Gastrocnemius medialis (tissue), 4 donors: ENCODE measurements around the gene FAM174C. TPM values are rescaled to one million over a fixed set of nuclear protein-coding genes. Genes with fewer than 3 reads are reported as not detected.

Source experiments
- ATAC-seq, 2 donors: fragments of 150-250 bp; one replicate each; pipeline ENCODE4 v1.9.1; 2016
- DNase-seq, 2 donors: peaks; one replicate each; pipeline ENCODE4 v3.0.0-alpha.2; 2019
- H3K27ac ChIP-seq, 4 donors: fragments of 200-600 bp; sonication (generic); 1 replicate in 1 of 4; 2 replicates in 3 of 4; pipeline ENCODE4 v1.5.1; 2016 to 2018; ENCODE audit warnings: mild to moderate bottlenecking in 2 of 4, moderate library complexity in 1 of 4
- H3K27me3 ChIP-seq, 3 donors: fragments of 200-600 bp; sonication (generic) in 2 of 3; 1 replicate in 1 of 3; 2 replicates in 2 of 3; pipeline versions ENCODE4 v1.5.1 to v1.6.0; 2016 to 2019; ENCODE audit warnings: mild to moderate bottlenecking in 1 of 3, moderate library complexity in 1 of 3
- H3K36me3 ChIP-seq, 2 donors: fragments of 200-600 bp; sonication (generic) in 1 of 2; one replicate each; pipeline ENCODE4 v1.5.1; 2017 to 2018
- H3K4me1 ChIP-seq, 2 donors: fragments of 200-600 bp; sonication (generic) in 1 of 2; one replicate each; pipeline ENCODE4 v1.5.1; 2016 to 2017; ENCODE audit warnings: mild to moderate bottlenecking in 2 of 2
- H3K4me3 ChIP-seq, 4 donors: fragments of 200-600 bp; sonication (generic) in 3 of 4; 1 replicate in 1 of 4; 2 replicates in 3 of 4; pipeline ENCODE4 v1.5.1; 2016 to 2019; ENCODE audit warnings: mild to moderate bottlenecking in 2 of 4
- H3K9me3 ChIP-seq, 3 donors: fragments of 200-600 bp; sonication (generic) in 2 of 3; 1 replicate in 1 of 3; 2 replicates in 2 of 3; pipeline ENCODE4 v1.5.1; 2016 to 2019
- POLR2A ChIP-seq, 2 donors: fragments of 450-650 bp; IDR thresholded peaks; one replicate each; pipeline ENCODE4 v1.6.1; 2017; ENCODE audit warnings: antibody characterized with exemption in 2 of 2, mild to moderate bottlenecking in 2 of 2, moderate library complexity in 2 of 2
- in situ Hi-C, 4 donors: fragments of 200-750 bp; cut with MboI; loops; one replicate each; pipeline versions ENCODE4 v1.15.0 to v1.8.0; 2017; ENCODE audit warnings: low sequenced_read_pairs in 4 of 4
- intact Hi-C: fragments of 100-400 bp; cut with DNase I; formaldehyde crosslinking; loops from one replicate; pipeline ENCODE4 v1.15.1; 2023; ENCODE audit warnings: low total_unique reads
- total RNA-seq, 4 donors: library from RNA; depleted of rRNA; stranded (reverse); fragments of >200 nt; gene quantifications; one replicate each; pipeline versions ENCODE4 v1.1.0 to v1.2.3, GENCODE V29; 2016
- TF ChIP-seq, protein P1 (sequence below), 5 experiments: fragments of 450-650 bp in 3 of 5; fragments of 200-600 bp in 2 of 5; sonication (generic) in 2 of 5; IDR thresholded peaks in 4 of 5; conservative IDR thresholded peaks in 1 of 5; 1 replicate in 4 of 5; 2 replicates in 1 of 5; pipeline ENCODE4 v1.5.1; 2016 to 2019; ENCODE audit warnings: antibody characterized with exemption in 5 of 5, mild to moderate bottlenecking in 3 of 5, moderate library complexity in 3 of 5

Gene FAM174C
- total RNA-seq, 4 donors from 2014 or later: 18.7 to 36.7 (median 28.7) TPM

DNA sequence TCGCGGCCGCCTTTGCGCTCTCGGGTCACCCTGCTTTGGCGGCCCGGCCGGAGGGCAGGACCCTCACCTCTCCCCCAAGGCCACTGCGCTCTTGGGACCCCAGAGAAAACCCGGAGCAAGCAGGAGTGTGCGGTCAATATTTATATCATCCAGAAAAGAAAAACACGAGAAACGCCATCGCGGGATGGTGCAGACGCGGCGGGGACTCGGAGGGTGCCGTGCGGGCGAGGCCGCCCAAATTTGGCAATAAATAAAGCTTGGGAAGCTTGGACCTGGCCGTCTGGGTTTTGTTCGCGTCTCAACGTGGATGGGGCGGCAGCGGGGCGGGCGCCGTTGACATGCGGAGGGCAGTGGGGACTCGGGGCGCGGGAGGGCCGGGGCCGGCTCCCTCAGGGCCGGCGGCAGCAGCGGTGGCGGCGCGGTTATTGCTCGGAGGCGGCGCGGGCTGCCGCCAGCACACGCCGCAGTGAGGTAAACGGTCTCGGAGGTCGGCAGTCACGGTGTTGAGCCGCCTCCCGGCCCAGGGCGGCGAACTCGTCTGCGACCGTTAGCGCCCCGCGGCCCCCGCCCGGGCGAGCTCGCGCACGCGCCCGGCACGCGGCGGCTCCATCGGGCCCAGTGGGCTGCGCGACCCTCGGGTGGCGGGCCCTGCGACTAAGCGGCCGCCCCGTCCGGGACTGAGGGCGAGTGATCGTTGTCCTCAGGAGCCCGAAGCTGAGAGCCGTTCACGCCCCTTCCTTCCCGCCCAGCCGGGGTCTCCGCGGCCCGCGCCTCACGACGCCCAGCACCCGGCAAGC lies 47.0 kb upstream of the FAM174C start:
- DNase-seq (no peak), ATAC-seq (no peak)
- no peak overlapping the region for H3K27ac ChIP-seq
- no peaks in the 10 kb centered on the region for H3K9me3 ChIP-seq
- TF ChIP-seq, protein P1, sequence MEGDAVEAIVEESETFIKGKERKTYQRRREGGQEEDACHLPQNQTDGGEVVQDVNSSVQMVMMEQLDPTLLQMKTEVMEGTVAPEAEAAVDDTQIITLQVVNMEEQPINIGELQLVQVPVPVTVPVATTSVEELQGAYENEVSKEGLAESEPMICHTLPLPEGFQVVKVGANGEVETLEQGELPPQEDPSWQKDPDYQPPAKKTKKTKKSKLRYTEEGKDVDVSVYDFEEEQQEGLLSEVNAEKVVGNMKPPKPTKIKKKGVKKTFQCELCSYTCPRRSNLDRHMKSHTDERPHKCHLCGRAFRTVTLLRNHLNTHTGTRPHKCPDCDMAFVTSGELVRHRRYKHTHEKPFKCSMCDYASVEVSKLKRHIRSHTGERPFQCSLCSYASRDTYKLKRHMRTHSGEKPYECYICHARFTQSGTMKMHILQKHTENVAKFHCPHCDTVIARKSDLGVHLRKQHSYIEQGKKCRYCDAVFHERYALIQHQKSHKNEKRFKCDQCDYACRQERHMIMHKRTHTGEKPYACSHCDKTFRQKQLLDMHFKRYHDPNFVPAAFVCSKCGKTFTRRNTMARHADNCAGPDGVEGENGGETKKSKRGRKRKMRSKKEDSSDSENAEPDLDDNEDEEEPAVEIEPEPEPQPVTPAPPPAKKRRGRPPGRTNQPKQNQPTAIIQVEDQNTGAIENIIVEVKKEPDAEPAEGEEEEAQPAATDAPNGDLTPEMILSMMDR (IDR thresholded peaks at IDR 0.05 in 4 of 5, conservative IDR thresholded peaks at IDR 0.05 in 1 of 5): no peak
- no peak for TF ChIP-seq POLR2A (IDR thresholded peaks at IDR 0.05)
- H3K4me1 ChIP-seq: peaks cover 0 to 3% of the 10 kb centered on the region in 2 donors
- H3K27me3 ChIP-seq: no peaks in the 10 kb centered on the region
- in situ Hi-C loops (no loop called here), intact Hi-C loops (no loop called here)
- H3K4me3 ChIP-seq: no peak overlapping the region
- H3K36me3 ChIP-seq: peaks cover 0 to 21% of the 10 kb centered on the region in 2 donors

DNA sequence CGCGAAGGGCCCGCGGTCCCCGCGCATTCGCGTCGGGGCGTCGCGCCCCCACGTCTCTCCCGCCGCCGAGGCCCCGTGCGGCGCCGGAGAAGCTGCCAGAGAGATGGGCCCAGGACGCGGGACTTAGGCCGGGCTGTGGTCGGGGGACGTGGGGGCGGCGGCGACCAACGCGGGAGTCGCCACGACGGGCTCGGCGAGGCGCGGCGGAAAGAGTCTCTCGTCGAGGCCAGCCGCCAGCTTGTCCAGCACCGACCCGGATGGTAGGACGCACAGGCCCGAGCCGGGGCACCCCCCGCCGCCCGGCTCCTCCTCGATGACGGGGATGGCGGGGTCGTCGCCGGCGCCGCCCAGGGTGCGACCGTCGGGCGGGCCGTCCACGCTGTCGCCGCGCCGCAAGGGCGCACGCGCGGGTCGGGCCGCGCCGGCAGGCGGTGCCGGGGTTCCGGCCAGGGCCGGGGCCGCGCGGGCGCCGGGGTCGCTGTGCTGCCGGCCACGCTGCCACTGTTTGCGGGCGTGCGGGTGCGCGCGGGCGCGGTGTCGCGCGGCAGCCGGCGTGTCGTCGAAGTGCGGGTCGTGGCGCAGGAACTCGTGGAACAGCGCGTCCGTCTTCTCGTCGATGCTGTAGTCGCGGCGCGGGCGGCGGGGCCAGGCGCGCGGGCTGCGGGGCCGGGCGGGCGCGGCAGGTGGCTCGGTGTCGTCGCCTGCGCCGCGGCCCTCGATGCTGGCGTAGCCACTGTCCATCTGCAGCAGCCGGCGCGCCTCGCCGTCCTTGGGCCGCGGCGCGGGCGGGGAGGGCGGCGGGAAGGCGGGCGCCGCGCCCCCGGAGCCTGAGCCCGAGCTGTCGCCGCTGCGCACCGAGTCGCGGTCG lies 46.0 kb upstream of the FAM174C start:
- no peak overlapping the region for H3K27ac ChIP-seq
- H3K9me3 ChIP-seq: no peaks in the 10 kb centered on the region
- in situ Hi-C loops: no loop called here
- intact Hi-C loops: no loop called here
- TF ChIP-seq, protein P1 (IDR thresholded peaks at IDR 0.05 in 4 of 5, conservative IDR thresholded peaks at IDR 0.05 in 1 of 5): no peak
- no peak for TF ChIP-seq POLR2A (IDR thresholded peaks at IDR 0.05)
- no peaks in the 10 kb centered on the region for H3K27me3 ChIP-seq
- peaks cover 0 to 17% of the 10 kb centered on the region in 2 donors for H3K36me3 ChIP-seq
- no peaks in the 10 kb centered on the region for H3K4me1 ChIP-seq
- ATAC-seq (no peak), DNase-seq (no peak)
- H3K4me3 ChIP-seq: no peak overlapping the region

DNA sequence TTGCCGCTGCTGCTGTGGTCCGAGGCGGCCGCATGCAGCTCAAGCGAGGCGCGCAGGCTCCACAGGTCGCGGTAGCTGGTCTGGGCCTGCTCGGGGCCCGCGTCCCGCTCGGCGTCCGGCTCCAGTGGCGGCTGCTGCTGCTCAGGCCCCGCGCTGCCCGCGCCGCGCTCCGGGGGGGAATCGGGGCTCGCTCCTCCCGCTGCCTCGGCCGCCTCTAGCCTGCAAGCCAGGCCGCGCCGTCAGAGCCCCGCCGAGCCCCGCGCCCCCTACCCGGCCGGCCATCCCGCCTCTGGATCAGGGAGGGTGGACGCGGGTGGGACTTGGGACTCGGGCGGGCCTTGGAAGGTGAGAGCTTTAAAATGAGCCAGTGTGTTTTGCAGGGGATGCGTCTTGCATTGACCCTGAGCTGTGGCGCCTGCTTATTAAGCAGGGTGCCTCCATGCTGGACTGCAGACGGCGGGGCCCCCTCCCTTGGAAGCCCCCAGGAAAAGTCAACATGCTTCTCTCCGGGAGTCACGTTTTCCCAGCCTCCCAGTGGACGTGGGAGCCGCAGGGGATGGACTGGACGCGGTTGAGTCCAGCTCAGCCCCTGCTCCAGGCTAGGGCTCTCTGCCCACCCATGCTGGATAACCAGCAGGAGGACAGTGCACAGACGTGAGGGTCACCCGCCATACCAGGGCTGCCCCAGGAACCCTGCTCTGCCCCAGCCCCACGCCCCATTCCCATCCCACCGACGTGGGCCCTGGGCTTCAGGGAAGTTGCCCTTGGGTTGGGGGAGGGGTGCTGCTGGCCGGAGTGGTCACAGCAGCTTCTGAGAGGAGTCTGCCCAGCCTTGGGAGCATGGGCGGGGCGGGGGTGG lies 45.2 kb upstream of the FAM174C start:
- Histone ChIP-seq H3K4me3 (no peak overlapping the region), H3K27ac (no peak overlapping the region), H3K4me1 (no peaks in the 10 kb centered on the region), H3K9me3 (no peaks in the 10 kb centered on the region), H3K36me3 (peaks cover 0 to 17% of the 10 kb centered on the region in 2 donors), H3K27me3 (no peaks in the 10 kb centered on the region)
- no peak for ATAC-seq
- in situ Hi-C loops: no loop called here
- no peak for DNase-seq
- TF ChIP-seq, protein P1 (IDR thresholded peaks at IDR 0.05 in 4 of 5, conservative IDR thresholded peaks at IDR 0.05 in 1 of 5): no peak
- no peak for TF ChIP-seq POLR2A (IDR thresholded peaks at IDR 0.05)
- intact Hi-C loops: no loop called here

DNA sequence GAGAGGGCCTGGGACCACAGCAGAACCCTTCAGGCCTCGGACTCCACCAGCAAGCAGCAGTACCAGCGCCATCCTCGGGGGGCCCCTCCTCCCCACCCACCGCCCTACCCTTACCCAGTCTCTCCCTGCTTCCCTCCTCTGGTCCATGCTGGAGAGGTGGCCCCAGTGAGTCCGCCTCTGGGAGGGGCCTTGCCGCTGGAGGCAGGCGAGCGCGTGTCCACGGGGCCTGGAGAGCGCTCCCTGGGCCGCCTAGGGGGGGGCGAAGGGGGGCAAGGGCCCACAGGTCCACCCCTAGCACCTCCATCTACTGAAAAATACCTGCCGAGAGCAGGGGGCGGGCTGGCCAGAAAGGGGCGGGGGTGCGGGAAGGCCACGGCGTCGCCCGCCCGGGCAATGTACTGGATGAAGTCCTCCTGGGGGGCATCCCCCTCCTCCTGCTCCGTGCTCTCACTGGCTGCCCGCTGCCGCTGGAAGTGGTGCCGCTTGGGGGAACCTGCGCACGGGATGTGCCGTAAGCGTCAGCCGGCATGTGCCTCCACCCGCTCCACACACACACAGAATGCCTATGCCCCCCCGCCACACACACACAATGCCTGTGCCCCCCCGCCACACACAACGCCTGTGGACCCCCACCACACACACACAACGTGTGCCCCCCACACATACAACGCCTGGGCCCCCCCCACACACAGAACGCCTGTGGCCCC lies 44.4 kb upstream of the FAM174C start:
- TF ChIP-seq, protein P1 (IDR thresholded peaks at IDR 0.05 in 4 of 5, conservative IDR thresholded peaks at IDR 0.05 in 1 of 5): no peak
- TF ChIP-seq POLR2A (IDR thresholded peaks at IDR 0.05): no peak
- in situ Hi-C loops (no loop called here), intact Hi-C loops (no loop called here)
- Histone ChIP-seq H3K27me3 (peaks cover 0 to under 1% (median 0%) of the 10 kb centered on the region in 3 donors), H3K27ac (no peak overlapping the region), H3K4me1 (no peaks in the 10 kb centered on the region), H3K36me3 (peaks cover 0 to 15% of the 10 kb centered on the region in 2 donors), H3K9me3 (no peaks in the 10 kb centered on the region), H3K4me3 (no peak overlapping the region)
- no peak for DNase-seq
- no peak for ATAC-seq
